ENCODE measurements around the gene TGFBR2.

Gene TGFBR2

DNA sequence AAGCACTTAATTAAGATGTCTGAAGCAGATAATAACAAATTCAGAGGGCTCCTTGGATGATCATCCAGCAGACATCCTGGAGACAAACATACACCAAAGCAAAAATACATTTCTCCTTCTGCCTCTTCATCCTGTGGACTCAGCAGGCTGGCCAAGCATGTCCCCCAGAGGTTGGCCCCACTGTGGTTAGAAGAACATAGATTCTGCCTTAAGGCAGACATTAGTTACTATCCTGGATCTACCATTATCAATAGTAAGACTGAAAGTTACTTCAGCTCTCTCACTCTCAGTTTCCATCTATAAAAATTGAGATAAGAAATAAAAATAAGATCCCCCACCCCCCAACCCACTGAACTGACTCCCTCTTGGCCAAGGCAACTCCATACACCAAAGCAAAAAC, 28.6 kb upstream of the TGFBR2 start:
- Histone ChIP-seq H3K9me3 (no peaks in the 10 kb centered on the region), H3K27me3 (no peaks in the 10 kb centered on the region), H3K36me3 (no peaks in the 10 kb centered on the region), H3K4me1 (peaks cover 0 to 7% (median 0%) of the 10 kb centered on the region in 4 donors), H3K4me3 (no peak overlapping the region), H3K27ac (no peak overlapping the region)
- DNase-seq = no peak
- TF ChIP-seq, protein P1, sequence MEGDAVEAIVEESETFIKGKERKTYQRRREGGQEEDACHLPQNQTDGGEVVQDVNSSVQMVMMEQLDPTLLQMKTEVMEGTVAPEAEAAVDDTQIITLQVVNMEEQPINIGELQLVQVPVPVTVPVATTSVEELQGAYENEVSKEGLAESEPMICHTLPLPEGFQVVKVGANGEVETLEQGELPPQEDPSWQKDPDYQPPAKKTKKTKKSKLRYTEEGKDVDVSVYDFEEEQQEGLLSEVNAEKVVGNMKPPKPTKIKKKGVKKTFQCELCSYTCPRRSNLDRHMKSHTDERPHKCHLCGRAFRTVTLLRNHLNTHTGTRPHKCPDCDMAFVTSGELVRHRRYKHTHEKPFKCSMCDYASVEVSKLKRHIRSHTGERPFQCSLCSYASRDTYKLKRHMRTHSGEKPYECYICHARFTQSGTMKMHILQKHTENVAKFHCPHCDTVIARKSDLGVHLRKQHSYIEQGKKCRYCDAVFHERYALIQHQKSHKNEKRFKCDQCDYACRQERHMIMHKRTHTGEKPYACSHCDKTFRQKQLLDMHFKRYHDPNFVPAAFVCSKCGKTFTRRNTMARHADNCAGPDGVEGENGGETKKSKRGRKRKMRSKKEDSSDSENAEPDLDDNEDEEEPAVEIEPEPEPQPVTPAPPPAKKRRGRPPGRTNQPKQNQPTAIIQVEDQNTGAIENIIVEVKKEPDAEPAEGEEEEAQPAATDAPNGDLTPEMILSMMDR (IDR thresholded peaks at IDR 0.05) = no peak
- intact Hi-C loops (cut with DNase I; ENCODE audit: low total_unique reads) = no loop called here

DNA sequence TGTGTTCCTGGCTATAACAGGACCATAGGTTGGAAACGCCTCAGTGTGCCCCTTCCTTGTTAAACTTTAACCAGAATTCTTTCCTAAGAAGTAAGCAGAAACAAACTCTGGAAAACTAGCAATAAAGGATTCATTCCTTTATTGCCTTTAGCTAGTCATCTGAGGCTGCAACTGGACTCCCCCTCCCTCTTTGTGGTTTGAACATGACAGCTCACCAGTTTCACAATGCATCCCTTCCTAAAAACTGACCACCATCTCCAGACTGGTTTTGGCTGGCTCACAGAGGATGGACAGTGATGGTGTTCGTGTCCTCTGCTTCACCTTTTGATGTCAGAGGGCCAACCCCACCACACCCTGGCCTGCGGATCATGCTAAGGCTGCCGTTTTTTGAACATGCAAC, 27.9 kb upstream of the TGFBR2 start:
- intact Hi-C loops (cut with DNase I; ENCODE audit: low total_unique reads) = no loop called here
- peak; percentile 54 to 68 for DNase-seq
- Histone ChIP-seq H3K4me1 (peaks cover 0 to 7% (median 0%) of the 10 kb centered on the region in 4 donors), H3K9me3 (no peaks in the 10 kb centered on the region), H3K27me3 (no peaks in the 10 kb centered on the region), H3K4me3 (no peak overlapping the region), H3K27ac (no peak overlapping the region), H3K36me3 (no peaks in the 10 kb centered on the region)
- TF ChIP-seq, protein P1 (IDR thresholded peaks at IDR 0.05) = no peak

DNA sequence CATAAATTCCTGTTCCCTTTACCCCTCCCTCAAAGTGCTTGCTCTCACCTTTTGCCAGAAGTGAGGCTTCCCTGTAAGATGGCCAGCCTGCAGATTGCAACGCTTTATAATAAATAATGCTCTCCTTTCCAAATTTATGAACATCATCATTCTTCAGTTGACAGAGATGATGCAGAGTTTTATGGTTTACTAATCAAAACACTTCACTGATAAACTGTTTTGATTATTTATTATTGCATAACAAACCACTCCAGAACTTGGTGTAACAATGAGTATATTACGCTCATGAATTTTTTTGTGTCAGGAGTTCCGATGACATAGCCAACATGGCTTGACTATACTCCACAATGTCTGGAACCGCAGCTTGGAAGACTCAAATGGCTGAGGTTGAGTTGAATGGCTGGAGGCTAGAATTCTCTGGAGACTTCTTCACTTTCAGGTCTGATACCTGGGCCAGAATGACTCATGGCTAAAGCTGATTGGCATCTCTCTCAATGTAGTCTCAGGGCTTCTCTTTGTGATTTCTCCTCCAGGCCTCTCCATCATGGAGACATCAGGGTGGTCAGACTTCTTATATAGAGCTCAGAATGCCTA, 27.3 kb upstream of the TGFBR2 start:
- Histone ChIP-seq H3K4me3 (no peak overlapping the region), H3K36me3 (no peaks in the 10 kb centered on the region), H3K4me1 (peaks cover 0 to 7% (median 0%) of the 10 kb centered on the region in 4 donors), H3K27me3 (no peaks in the 10 kb centered on the region), H3K9me3 (no peaks in the 10 kb centered on the region), H3K27ac (no peak overlapping the region)
- intact Hi-C loops (cut with DNase I; ENCODE audit: low total_unique reads) = no loop called here
- TF ChIP-seq, protein P1 (IDR thresholded peaks at IDR 0.05) = no peak
- no peak for DNase-seq

DNA sequence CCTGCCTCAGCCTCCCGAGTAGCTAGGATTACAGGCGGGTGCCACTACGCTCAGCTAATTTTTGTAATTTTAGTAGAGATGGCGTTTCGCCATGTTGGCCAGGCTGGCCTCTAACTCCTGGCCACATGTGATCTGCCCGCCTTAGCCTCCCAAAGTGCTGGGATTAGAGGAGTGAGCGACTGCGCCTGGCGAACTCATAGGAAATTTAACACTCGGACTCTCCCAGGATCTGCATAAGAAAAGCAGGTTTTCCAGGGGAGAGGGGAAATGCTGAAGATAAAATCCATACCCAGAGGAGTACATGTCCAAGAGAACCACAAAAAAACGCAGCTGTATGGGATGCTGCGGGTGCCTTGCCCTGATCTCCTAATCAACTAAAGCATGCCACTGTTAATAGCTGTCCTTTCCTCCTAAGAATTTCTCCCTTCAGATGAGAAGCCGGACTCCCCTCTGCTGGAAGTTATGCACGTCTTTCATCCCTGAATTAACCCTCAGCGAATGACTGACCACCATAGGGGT, 25.3 kb upstream of the TGFBR2 start:
- intact Hi-C loops (cut with DNase I; ENCODE audit: low total_unique reads) = no loop called here
- TF ChIP-seq, protein P1 (IDR thresholded peaks at IDR 0.05) = no peak

DNA sequence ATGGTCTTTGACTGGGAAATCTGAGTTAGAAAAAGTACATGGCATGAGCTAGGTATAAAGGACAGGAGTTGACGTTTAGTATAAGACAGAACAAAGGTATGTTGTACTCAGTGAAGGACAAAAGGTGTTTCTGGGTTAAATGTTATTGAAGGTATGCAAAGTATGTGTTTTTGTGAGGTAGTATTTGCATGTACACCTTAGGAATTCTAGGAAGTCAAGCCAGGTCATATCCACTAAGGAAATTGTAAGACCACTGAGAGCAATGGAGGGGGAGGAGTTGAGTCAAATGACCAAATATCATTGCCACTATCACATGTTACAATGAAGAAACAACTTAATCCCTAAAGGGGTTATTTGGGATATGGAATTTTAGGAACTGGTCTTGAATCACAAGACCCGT, 24.4 kb upstream of the TGFBR2 start:
- Histone ChIP-seq H3K9me3 (no peaks in the 10 kb centered on the region), H3K36me3 (no peaks in the 10 kb centered on the region), H3K4me1 (peaks cover 0 to 3% (median 0%) of the 10 kb centered on the region in 4 donors), H3K4me3 (no peak overlapping the region), H3K27ac (no peak overlapping the region), H3K27me3 (no peaks in the 10 kb centered on the region)
- intact Hi-C loops (cut with DNase I; ENCODE audit: low total_unique reads) = no loop called here
- TF ChIP-seq, protein P1 (IDR thresholded peaks at IDR 0.05) = no peak
- no peak for DNase-seq

More for the DNA sequence above, 25.3 kb upstream of the TGFBR2 start:
- Histone ChIP-seq H3K4me3 (no peak overlapping the region), H3K27ac (no peak overlapping the region), H3K36me3 (no peaks in the 10 kb centered on the region), H3K9me3 (no peaks in the 10 kb centered on the region), H3K4me1 (peaks cover 0 to 7% (median 0%) of the 10 kb centered on the region in 4 donors), H3K27me3 (no peaks in the 10 kb centered on the region)
- DNase-seq = no peak
